HT1080 (cell line): ENCODE data around the gene EMC10. TPM values are rescaled to one million over a fixed set of nuclear protein-coding genes. Genes with fewer than 3 reads are reported as not detected.
A peak's percentile ranks its signal among the peaks of the same experiment; 100 is the strongest.

ENCODE experiments used
- DNase-seq: peaks from one replicate; pipeline ENCODE4 v3.0.0-alpha.2; 2015; ENCODE audit warnings: low read depth
- total RNA-seq: library from RNA; depleted of rRNA; stranded (reverse); fragments of >200 nt; shearing (Covaris generic); gene quantifications from 2 replicates; pipeline ENCODE4 v1.2.3, GENCODE V29; 2014

Gene EMC10
- total RNA-seq, 1 experiment from 2014 or later, result 102 TPM

GRCh38 chr19:50495020-50495531 lies 18.8 kb downstream of the EMC10 start:
- no peak for DNase-seq

- DNase-seq, result peak; percentile 45
These were observed 20.1 kb downstream of the EMC10 start for GRCh38 chr19:50496189-50497021.

GRCh38 chr19:50497022-50497405 lies 20.7 kb downstream of the EMC10 start:
- no peak for DNase-seq

GRCh38 chr19:50498219-50499056 lies 22.1 kb downstream of the EMC10 start:
- no peak for DNase-seq

GRCh38 chr19:50500060-50500752 lies 23.9 kb downstream of the EMC10 start:
- no peak for DNase-seq

- no peak for DNase-seq
These were observed 24.4 kb downstream of the EMC10 start for GRCh38 chr19:50500753-50501151.

- DNase-seq, result no peak
These were observed 24.9 kb downstream of the EMC10 start for GRCh38 chr19:50501186-50501567.

GRCh38 chr19:50501568-50502475 lies 25.5 kb downstream of the EMC10 start:
- DNase-seq, result no peak

- DNase-seq, result no peak
These were observed 29.7 kb downstream of the EMC10 start for GRCh38 chr19:50505856-50506611.

GRCh38 chr19:50506700-50507099 lies 30.4 kb downstream of the EMC10 start:
- DNase-seq, result no peak

GRCh38 chr19:50507376-50507775 lies 31.1 kb downstream of the EMC10 start:
- no peak for DNase-seq

GRCh38 chr19:50508843-50509190 lies 32.5 kb downstream of the EMC10 start:
- DNase-seq, result no peak

- DNase-seq, result no peak
These were observed 33.1 kb downstream of the EMC10 start for GRCh38 chr19:50509366-50509765.

- DNase-seq, result no peak
These were observed 33.9 kb downstream of the EMC10 start for GRCh38 chr19:50510121-50510670.

- no peak for DNase-seq
These were observed 34.4 kb downstream of the EMC10 start for GRCh38 chr19:50510700-50511068.

GRCh38 chr19:50511069-50511822 lies 34.9 kb downstream of the EMC10 start, which contains the start of gene JOSD2:
JOSD2 (minus strand) TSS chr19:50511191; CDS start chr19:50510431, 760 bp downstream.
- peak; percentile 99 for DNase-seq

- DNase-seq, result no peak
These were observed 36.0 kb downstream of the EMC10 start for GRCh38 chr19:50512112-50512998.
